ENCODE data around the gene KMT2A. TPM values are rescaled to one million over a fixed set of nuclear protein-coding genes. Genes with fewer than 3 reads are reported as not detected.
A peak's percentile ranks its signal among the peaks of the same experiment; 100 is the strongest.

Gene KMT2A
- total and polyA plus RNA-seq, 9 donors, result 20.9 to 32.0 (median 26.4) TPM

DNA sequence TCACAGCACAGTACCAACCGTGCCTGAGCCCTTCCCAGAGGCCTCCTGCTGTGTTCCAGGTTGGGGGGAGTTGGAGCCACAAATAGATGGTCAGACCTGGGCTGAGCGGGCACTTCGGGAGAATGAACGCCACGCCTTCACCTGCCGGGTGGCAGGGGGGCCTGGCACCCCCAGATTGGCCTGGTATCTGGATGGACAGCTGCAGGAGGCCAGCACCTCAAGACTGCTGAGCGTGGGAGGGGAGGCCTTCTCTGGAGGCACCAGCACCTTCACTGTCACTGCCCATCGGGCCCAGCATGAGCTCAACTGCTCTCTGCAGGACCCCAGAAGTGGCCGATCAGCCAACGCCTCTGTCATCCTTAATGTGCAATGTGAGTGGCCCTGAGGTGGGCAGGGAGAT is 95.8 kb downstream of the KMT2A start:
- H3K36me3 ChIP-seq (ENCODE audit: control insufficient read depth, insufficient read depth, low read length), result peaks cover 20% of the 10 kb centered on the region
- H3K27me3 ChIP-seq (ENCODE audit: control insufficient read depth, insufficient read depth, low read length), result peaks cover 2% of the 10 kb centered on the region
- WGBS (ENCODE audit: insufficient coverage), result 84% methylated on average over 8 of the region's 10 CpGs
- H3K9me3 ChIP-seq (replicated peaks; ENCODE audit: control insufficient read depth, low read depth, low read length), result no peaks in the 10 kb centered on the region
- H3K4me1 ChIP-seq (ENCODE audit: control insufficient read depth, insufficient read depth, low read length), result peaks cover 27% of the 10 kb centered on the region
- no peak for DNase-seq
- peak overlapping the region; percentile 3 for H3K27ac ChIP-seq (ENCODE audit: low read length)
- H3K4me3 ChIP-seq (ENCODE audit: low read length), result no peak overlapping the region

DNA sequence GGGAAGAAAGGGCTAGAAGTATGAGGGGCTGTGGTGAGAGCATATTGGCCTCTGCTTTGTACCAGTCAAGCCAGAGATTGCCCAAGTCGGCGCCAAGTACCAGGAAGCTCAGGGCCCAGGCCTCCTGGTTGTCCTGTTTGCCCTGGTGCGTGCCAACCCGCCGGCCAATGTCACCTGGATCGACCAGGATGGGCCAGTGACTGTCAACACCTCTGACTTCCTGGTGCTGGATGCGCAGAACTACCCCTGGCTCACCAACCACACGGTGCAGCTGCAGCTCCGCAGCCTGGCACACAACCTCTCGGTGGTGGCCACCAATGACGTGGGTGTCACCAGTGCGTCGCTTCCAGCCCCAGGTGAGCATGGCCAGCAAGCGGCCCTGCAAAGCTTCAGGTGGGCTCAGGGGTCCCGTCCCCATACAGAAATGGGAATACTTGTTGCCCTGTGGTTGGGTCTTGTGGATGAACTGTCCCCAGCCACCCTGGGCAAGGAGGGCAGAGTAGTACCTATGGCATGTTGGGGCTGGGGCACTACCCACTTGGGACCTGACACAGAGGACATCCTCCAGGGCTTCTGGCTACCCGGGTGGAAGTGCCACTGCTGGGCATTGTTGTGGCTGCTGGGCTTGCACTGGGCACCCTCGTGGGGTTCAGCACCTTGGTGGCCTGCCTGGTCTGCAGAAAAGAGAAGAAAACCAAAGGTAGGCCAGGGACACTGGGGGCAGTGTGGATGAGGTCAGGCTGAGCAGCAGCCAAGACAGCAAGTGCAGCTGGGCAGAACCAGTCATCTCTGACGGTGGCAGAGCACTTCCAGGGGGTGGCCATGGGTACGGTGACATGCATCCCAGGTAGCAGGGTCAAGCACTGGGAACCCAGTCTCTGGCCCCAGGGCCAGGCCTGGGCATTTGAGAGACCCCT is 96.8 kb downstream of the KMT2A start:
- 90% methylated on average over 18 of the region's 19 CpGs for WGBS (ENCODE audit: insufficient coverage)
- no peaks in the 10 kb centered on the region for H3K9me3 ChIP-seq (replicated peaks; ENCODE audit: control insufficient read depth, low read depth, low read length)
- H3K27ac ChIP-seq (ENCODE audit: low read length), result no peak overlapping the region
- peaks cover 2% of the 10 kb centered on the region for H3K27me3 ChIP-seq (ENCODE audit: control insufficient read depth, insufficient read depth, low read length)
- DNase-seq, result no peak
- peaks cover 23% of the 10 kb centered on the region for H3K4me1 ChIP-seq (ENCODE audit: control insufficient read depth, insufficient read depth, low read length)
- no peak overlapping the region for H3K4me3 ChIP-seq (ENCODE audit: low read length)
- H3K36me3 ChIP-seq (ENCODE audit: control insufficient read depth, insufficient read depth, low read length), result peaks cover 16% of the 10 kb centered on the region

DNA sequence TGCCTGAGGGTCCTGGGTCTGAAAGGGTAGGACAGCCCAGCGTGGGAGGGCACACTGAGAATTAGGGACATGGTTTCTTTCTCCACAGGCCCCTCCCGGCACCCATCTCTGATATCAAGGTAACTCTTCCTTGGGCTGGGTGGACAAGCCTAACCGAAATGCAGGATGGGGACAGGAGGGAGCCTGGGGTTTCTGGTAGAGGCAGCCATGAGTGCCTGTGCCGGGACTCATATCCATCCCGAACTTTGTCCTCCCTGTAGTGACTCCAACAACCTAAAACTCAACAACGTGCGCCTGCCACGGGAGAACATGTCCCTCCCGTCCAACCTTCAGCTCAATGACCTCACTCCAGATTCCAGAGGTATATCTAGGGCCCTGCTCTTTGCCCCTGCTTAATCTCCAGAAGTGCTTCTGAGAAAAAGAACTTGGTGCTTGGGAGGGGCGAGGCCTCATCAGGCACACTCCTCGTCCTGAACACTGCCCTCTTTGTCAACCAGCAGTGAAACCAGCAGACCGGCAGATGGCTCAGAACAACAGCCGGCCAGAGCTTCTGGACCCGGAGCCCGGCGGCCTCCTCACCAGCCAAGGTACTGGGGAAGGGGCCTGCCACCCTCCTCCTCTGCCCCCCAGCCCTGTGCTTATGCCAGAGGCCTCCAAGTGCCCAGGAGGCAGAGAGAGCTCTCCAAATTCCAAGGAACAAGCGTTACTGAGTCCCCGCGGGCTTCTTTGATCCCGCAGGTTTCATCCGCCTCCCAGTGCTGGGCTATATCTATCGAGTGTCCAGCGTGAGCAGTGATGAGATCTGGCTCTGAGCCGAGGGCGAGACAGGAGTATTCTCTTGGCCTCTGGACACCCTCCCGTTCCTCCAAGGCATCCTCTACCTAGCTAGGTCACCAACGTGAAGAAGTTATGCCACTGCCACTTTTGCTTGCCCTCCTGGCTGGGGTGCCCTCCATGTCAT is 97.8 kb downstream of the KMT2A start:
- WGBS (ENCODE audit: insufficient coverage), result 66% methylated on average over 24 of the region's 27 CpGs
- DNase-seq, result no peak

DNA sequence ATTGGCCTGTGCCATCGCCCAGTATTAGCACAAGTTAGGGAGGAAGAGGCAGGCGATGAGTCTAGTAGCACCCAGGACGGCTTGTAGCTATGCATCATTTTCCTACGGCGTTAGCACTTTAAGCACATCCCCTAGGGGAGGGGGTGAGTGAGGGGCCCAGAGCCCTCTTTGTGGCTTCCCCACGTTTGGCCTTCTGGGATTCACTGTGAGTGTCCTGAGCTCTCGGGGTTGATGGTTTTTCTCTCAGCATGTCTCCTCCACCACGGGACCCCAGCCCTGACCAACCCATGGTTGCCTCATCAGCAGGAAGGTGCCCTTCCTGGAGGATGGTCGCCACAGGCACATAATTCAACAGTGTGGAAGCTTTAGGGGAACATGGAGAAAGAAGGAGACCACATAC is 99.0 kb downstream of the KMT2A start:
- no peak overlapping the region for H3K4me3 ChIP-seq (ENCODE audit: low read length)
- no peaks in the 10 kb centered on the region for H3K9me3 ChIP-seq (replicated peaks; ENCODE audit: control insufficient read depth, low read depth, low read length)
- peaks cover 16% of the 10 kb centered on the region for H3K36me3 ChIP-seq (ENCODE audit: control insufficient read depth, insufficient read depth, low read length)
- 20% methylated on average over 1 of the region's 9 CpGs for WGBS (ENCODE audit: insufficient coverage)
- no peak for DNase-seq
- H3K4me1 ChIP-seq (ENCODE audit: control insufficient read depth, insufficient read depth, low read length), result peaks cover 11% of the 10 kb centered on the region
- no peaks in the 10 kb centered on the region for H3K27me3 ChIP-seq (ENCODE audit: control insufficient read depth, insufficient read depth, low read length)
- no peak overlapping the region for H3K27ac ChIP-seq (ENCODE audit: low read length)

More for the DNA sequence above, 97.8 kb downstream of the KMT2A start:
- Histone ChIP-seq H3K27ac (ENCODE audit: low read length) (peak overlapping the region; percentile 13), H3K4me1 (ENCODE audit: control insufficient read depth, insufficient read depth, low read length) (peaks cover 20% of the 10 kb centered on the region), H3K9me3 (replicated peaks; ENCODE audit: control insufficient read depth, low read depth, low read length) (no peaks in the 10 kb centered on the region), H3K36me3 (ENCODE audit: control insufficient read depth, insufficient read depth, low read length) (peaks cover 16% of the 10 kb centered on the region), H3K27me3 (ENCODE audit: control insufficient read depth, insufficient read depth, low read length) (peaks cover 2% of the 10 kb centered on the region), H3K4me3 (ENCODE audit: low read length) (no peak overlapping the region)

DNA sequence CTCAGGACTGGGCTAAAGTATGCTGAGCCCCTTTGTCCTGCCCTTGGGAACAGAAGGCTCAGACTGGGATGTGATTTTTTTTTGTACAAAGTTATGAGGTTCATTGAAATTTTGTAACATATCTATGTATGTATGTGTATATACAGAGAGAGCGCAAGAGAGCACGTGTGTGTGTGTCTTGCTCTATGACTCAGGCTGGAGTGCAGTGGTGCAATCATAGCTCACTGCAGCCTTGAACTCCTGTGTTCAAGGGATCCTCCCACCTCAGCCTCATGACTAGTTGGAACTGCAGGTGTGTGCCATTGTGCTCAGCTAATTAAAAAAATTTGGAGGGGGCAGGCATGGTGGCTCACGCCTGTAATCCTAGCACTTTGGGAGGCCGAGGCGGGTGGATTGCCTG is 100.4 kb downstream of the KMT2A start:
- H3K36me3 ChIP-seq (ENCODE audit: control insufficient read depth, insufficient read depth, low read length), result peaks cover 19% of the 10 kb centered on the region
- peaks cover 4% of the 10 kb centered on the region for H3K4me1 ChIP-seq (ENCODE audit: control insufficient read depth, insufficient read depth, low read length)
- no peak for DNase-seq
- 92% methylated on average over 2 of the region's 5 CpGs for WGBS (ENCODE audit: insufficient coverage)
- H3K4me3 ChIP-seq (ENCODE audit: low read length), result no peak overlapping the region
- H3K9me3 ChIP-seq (replicated peaks; ENCODE audit: control insufficient read depth, low read depth, low read length), result no peaks in the 10 kb centered on the region
- no peaks in the 10 kb centered on the region for H3K27me3 ChIP-seq (ENCODE audit: control insufficient read depth, insufficient read depth, low read length)
- no peak overlapping the region for H3K27ac ChIP-seq (ENCODE audit: low read length)

DNA sequence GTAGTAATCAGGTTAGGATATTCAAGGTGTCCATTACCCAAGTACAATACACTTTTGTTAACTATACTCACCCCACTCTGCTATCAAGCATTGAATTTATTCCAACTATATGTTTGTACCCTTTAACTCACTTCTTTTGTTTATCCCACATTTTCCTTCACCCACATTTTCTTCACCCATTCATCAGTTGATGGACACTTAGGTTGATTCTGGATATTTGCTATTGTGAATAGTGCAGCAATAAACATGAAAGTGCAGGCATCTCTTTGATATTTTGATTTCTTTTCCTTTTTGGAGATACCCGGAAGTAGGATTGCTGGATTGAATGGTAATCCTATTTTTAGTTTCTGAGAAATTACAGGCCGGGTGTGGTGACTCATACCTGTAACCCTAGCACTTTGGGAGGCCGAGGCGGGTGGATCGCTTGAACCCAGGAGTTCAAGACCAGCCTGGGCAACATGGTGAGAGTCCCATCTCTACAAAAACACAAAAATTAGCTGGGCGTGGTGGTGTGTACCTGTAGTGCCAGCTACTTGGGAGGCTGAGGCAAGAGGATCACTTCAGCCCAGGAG is 101.2 kb downstream of the KMT2A start:
- Histone ChIP-seq H3K4me3 (ENCODE audit: low read length) (no peak overlapping the region), H3K27me3 (ENCODE audit: control insufficient read depth, insufficient read depth, low read length) (no peaks in the 10 kb centered on the region), H3K4me1 (ENCODE audit: control insufficient read depth, insufficient read depth, low read length) (no peaks in the 10 kb centered on the region), H3K9me3 (replicated peaks; ENCODE audit: control insufficient read depth, low read depth, low read length) (no peaks in the 10 kb centered on the region), H3K36me3 (ENCODE audit: control insufficient read depth, insufficient read depth, low read length) (peaks cover 24% of the 10 kb centered on the region), H3K27ac (ENCODE audit: low read length) (no peak overlapping the region)
- DNase-seq, result no peak
- no CpG with 5 or more reads among the region's 6 CpGs for WGBS (ENCODE audit: insufficient coverage)

DNA sequence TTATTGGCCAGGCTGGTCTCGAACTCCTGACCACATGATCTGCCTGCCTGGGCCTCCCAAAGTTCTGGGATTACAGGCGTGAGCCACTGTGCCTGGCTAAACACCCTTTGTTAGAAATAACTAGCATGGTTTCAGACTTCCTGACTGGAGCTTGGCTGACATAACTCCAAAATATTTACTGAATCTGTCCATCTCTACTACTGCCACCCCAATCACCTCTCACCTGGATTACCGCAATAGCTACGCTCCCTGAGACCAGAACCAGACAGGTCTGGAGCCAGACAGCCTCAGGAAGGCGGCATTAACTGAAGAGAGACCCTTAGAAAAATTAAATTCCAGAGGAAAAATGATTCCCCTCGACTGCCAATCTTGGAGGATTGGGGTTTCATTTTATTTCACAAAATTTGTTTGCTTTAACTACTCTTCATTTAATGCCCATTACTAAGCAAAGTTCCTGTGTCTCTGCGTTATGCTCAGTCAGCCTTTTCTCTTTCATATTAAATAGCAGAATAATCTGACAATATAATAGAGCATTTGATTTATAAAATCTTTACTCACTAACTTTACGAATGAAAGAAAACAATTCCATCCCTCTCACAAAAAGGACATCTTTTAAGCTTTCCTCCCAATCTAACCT is 107.8 kb downstream of the KMT2A start:
- H3K4me1 ChIP-seq (ENCODE audit: control insufficient read depth, insufficient read depth, low read length), result no peaks in the 10 kb centered on the region
- H3K4me3 ChIP-seq (ENCODE audit: low read length), result no peak overlapping the region
- no peak overlapping the region for H3K27ac ChIP-seq (ENCODE audit: low read length)
- no peaks in the 10 kb centered on the region for H3K27me3 ChIP-seq (ENCODE audit: control insufficient read depth, insufficient read depth, low read length)
- H3K36me3 ChIP-seq (ENCODE audit: control insufficient read depth, insufficient read depth, low read length), result peaks cover 39% of the 10 kb centered on the region
- WGBS (ENCODE audit: insufficient coverage), result 95% methylated on average over 3 of the region's 8 CpGs
- no peaks in the 10 kb centered on the region for H3K9me3 ChIP-seq (replicated peaks; ENCODE audit: control insufficient read depth, low read depth, low read length)
- DNase-seq, result no peak

DNA sequence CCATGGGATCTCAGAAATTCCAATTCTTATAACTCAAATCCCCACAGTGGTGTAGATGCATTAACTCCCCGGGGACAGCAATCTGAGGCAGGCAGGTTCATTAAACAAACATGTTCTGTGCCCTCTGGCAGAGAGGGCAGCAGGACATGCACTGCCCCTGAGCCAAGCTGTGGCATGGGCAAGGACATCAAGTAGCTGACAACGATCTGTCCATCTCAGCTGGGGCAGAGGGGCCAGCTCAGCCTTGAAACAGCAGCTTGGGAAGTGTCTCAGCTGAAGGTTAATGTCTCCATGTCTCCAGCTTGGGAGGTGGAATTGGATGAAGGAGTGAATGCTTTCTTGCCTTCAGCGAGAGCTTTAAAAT is 108.3 kb downstream of the KMT2A start:
- peaks cover 39% of the 10 kb centered on the region for H3K36me3 ChIP-seq (ENCODE audit: control insufficient read depth, insufficient read depth, low read length)
- H3K9me3 ChIP-seq (replicated peaks; ENCODE audit: control insufficient read depth, low read depth, low read length), result no peaks in the 10 kb centered on the region
- H3K4me1 ChIP-seq (ENCODE audit: control insufficient read depth, insufficient read depth, low read length), result no peaks in the 10 kb centered on the region
- no peak overlapping the region for H3K4me3 ChIP-seq (ENCODE audit: low read length)
- DNase-seq, result no peak
- 82% methylated on average over 2 of the region's 3 CpGs for WGBS (ENCODE audit: insufficient coverage)
- no peak overlapping the region for H3K27ac ChIP-seq (ENCODE audit: low read length)
- no peaks in the 10 kb centered on the region for H3K27me3 ChIP-seq (ENCODE audit: control insufficient read depth, insufficient read depth, low read length)

DNA sequence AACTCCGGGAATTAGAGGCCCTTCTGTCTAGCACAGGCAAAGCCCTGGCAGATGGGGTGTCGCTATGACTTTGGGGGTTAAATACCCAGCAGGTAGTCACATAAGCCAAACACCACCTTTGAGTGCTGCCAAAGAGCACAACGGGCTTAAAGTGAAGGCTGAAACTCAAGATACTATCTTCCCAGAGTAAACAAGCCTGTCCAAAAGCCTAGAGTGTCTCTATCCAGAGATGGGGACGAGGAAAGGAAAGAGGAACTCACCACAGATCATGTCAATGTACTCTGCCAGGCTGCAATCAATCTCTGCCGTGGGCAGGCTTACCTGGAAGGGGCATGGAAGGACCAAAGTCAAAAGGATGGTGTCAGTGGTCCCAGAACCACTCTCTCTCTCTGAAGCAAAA is 109.2 kb downstream of the KMT2A start:
- no peak for DNase-seq
- H3K27me3 ChIP-seq (ENCODE audit: control insufficient read depth, insufficient read depth, low read length), result no peaks in the 10 kb centered on the region
- H3K4me3 ChIP-seq (ENCODE audit: low read length), result no peak overlapping the region
- no peaks in the 10 kb centered on the region for H3K4me1 ChIP-seq (ENCODE audit: control insufficient read depth, insufficient read depth, low read length)
- H3K9me3 ChIP-seq (replicated peaks; ENCODE audit: control insufficient read depth, low read depth, low read length), result no peaks in the 10 kb centered on the region
- H3K27ac ChIP-seq (ENCODE audit: low read length), result no peak overlapping the region
- WGBS (ENCODE audit: insufficient coverage), result 94% methylated on average over 2 of the region's 5 CpGs
- H3K36me3 ChIP-seq (ENCODE audit: control insufficient read depth, insufficient read depth, low read length), result peaks cover 39% of the 10 kb centered on the region
